HG02981 (cell line): ENCODE measurements around the gene KRT37.

Source experiments
- ATAC-seq: cut with Tn5 transposase; IDR thresholded peaks from one replicate; pipeline ENCODE4 v1.9.1; 2021; ENCODE audit warnings: mild to moderate bottlenecking, moderate library complexity; ENCODE audit not compliant: unreplicated experiment

Gene KRT37

DNA sequence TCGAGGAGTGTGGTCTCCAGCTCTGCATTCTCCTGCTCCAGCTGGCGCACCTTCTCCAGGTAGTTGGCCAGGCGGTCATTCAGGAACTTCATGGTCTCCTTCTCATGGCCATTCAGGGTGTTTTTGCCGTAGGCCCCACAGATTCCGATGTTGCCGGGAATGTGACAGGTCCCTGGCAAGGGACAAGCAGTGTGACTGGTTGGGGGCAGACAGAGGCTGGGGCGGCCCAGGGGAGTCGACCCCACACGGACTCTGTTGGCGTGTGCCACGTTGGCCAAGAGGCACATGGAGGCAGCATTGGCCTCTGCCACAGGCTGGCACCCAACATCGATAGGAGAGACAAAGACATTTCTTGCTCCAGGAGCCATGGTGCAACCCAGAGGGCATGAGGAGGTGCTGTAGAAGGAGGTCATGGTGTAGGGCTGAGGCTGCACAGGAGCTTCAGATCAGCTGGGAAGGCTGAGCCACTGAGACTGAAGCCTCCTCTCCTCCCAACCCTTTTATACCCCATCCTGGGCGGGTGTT, at the start of gene KRT37:
KRT37 (minus strand) TSS at position 475 of the 525 bp plus-strand sequence; CDS start at position 413, 62 bp downstream.
- ATAC-seq, result no peak

DNA sequence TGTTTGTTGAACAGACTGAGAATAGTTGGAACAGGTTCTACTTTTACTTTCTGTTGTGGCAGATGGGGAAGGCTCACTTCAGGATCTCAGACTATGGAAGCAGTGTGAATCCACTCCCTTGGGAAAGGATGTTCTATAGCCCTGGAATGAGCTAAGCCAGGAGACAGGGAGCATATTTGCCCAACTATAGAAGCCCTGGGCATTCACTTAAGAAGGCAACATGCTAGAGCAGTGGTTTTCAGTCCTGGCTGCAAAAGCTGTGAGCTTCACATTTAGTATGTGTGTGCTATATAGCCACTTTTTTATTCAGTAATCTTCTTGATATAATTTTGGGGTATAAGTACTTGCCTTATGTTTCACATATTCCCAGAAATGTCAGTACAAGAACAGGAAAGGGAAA, 44.0 kb upstream of the KRT37 start:
- no peak for ATAC-seq

DNA sequence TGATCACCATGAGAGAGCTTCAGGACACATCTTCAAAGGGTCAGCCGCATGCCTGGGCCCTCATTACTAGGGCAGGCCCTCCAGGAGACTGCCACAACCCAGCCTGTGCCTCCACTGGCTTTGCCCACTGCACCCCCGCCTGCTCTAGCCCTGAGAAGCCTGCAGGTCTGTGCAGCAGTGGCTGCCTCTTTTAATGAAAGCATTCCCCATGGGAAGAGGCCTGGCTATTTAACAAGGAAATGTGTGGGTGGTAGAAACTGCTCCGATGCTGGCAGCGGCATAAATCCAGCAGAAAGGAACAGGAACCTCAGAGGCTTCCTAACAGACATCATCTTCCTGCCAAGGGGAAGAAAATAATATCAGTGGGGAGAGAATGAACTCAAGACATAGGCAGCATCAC, 43.2 kb upstream of the KRT37 start:
- no peak for ATAC-seq

DNA sequence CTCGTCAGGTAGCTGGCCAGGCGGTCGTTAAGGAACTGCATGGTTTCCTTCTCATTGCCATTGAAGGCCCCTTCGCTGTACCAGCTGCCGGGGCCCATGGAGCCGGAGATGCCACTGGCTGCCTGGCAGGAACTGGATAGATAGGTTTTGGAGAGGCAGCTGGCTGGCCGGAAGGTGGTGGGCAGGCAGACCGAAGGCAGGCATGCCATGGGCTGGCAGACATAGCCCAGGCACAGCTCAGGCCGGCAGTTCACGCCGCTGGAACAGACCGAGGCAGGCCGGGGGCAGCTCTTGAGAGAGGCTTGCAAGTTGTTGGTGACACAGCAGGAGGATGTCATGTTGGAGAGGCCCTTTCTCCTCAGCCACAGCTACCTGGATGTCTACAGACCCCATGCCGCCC, 42.6 kb upstream of the KRT37 start, which contains the start of gene KRT32:
KRT32 (minus strand) TSS at position 399 of the 400 bp plus-strand sequence; CDS start at position 338, 61 bp downstream.
- no peak for ATAC-seq

DNA sequence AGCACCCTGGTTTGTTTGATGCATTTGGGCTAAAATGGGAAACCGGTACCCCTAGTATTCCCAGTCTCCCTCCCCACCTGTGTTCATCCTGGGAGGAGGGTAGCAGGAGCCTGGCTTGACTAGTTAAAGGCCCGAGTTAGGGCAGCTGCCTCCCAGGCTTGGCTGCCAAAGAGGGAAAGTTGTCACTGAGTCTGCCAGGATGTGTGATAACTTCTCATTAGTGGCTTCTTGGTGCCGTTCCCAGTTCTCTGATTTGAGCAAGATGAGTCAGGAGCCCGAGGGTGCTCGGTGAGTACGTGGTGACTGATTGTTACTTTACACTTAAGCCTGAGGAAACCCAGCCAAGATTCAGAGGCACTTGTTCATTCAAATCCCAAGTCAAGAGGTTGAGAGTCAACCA, 40.3 kb upstream of the KRT37 start:
- ATAC-seq, result no peak

DNA sequence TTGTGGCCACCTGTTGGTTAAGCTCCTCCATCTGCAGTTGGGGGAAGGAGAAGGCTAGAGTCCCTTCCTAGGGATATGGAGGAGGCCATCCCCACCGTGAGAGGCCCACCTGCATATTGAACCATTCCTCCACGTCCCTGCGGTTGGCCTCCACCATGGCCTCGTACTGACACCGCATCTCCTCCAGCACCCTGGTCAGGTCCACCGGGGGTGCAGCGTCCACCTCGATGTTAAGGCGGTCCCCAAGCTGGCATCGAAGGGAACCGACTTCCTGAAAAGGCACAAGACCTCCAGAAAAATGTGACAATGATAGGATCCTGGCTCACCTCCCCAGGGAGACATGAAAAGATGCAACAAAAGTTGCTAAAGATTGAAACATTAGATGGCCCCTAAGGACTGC, 39.8 kb upstream of the KRT37 start:
- no peak for ATAC-seq

DNA sequence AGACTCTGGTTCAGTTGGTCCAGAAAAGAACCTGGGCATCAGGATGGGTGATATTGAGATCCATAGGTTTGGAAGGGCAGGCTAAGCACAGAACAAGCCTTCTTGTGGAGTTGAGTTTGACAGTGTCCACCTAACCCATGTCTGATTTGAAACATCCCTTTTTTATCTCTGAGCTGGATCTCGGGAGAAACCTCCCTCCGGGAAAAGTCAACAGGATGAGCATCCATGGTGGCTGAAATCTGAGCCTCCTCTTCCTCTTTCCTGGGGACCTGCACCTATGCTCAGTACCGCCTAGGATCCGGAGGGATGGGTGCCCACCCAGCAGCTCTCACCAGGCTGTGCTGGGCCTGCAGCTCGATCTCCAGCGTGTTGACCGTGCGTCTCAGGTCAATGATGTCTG, 39.4 kb upstream of the KRT37 start:
- ATAC-seq, result no peak

DNA sequence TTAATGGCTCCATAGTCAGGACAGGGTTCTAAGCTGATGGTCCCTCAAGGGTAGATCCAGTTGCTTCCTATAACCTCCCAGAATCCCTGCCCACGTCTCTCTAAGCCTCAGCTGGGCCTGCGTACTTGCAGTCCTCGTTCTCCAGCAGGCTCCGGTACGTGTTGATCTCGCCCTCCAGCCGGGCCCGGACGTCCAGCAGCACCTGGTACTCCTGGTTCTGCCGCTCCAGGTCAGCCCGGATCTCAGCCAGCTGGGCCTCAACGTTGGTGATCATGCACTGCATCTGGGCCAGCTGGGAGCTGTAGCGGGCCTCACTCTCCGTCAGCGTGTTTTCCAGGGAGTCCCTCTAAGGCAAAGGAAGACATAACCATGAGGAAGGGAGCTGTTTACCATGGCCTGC, 38.3 kb upstream of the KRT37 start:
- no peak for ATAC-seq

DNA sequence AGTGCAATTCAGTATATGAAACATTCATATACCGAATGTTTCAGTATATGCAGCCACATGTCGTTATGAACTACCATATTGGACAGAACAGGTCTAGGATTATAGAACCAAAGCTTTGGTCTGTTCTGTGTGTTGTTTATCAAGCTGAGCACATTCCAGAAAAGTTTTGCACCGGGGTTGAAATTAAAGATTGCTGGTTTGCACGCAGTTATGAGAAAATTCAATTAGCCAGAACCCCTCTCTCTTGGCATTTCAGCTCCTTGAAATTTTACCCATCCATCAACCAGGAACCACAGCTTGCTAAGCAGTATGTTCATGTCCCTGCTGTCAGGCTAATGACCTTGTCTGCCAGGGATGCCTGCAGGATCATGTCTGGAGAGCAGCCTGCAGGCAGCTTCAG, 33.3 kb upstream of the KRT37 start:
- no peak for ATAC-seq

DNA sequence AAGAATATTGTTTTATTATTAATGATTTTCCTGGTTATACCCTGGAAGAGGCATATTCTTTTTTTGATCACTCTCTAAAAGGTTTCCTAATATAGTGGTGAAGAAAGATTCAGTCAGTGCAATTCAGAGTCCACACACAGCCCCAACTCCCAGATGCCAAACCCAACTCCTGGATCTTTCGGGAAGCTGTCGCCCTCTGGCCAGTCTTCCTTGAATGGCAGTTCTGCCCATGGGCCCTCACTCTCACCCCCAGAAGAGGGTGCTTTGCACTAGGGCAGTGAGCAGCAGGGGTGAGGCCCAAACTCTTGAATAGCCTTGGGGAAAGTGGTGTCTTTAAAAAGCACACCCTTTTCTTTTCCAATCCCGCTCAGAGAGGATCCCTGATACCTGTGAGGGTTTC, 31.8 kb upstream of the KRT37 start:
- no peak for ATAC-seq

DNA sequence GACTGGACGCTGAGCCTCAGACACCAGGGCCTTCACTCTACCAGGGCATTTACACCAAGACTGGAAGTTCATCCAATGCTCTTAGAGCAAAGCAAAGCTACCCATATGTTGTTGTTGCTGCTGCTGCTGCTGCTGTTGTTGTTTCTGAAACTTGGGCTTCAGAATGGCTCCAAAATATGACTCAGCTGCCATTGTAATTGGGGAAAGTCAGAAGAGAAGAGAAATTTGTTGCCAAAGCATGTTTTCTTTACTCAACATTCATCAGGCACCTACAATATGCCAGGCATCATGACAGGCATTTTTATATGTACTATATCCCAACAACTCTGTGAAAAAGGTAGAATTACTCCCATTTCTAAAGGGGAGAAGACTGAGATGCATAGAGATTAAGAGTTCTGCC, 30.9 kb upstream of the KRT37 start:
- no peak for ATAC-seq

DNA sequence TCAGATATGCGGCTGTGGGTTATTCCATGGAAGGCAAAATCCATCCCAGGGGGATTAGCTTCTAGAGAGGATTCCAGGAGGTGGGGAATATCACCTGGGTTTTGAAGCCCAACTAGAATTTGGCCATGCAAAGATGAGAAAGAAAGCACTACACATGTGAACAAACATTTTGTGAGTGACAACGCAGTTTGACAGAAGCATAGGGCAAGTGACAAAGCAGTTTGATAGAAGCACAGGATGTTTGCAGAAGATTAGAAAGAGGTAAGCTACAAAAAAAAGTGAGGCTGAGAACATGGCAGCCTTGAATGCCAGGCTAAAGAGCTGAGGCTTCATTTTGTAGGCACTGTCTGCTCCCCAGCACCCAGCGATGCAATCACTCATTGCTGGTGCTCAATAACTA, 28.7 kb upstream of the KRT37 start:
- ATAC-seq, result no peak

DNA sequence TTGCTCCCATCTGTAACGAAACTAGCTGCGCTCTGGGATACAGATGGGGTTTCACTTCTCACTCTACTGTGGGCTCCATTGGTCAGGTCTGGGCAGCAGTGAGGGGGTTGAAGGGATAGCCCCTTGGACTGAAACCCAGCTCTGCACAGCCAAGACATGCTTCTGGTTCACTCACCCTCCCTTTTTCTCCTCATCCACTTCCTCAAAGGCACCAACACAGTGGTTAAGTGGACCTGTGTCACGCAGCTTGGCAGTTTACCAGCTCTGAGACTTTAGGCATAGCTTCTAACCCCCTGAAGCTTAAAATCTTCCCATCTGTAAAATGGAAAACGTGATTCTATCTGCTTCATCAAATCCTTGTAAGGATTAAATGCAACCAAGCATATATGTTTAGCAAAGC, 27.9 kb upstream of the KRT37 start:
- ATAC-seq, result no peak

DNA sequence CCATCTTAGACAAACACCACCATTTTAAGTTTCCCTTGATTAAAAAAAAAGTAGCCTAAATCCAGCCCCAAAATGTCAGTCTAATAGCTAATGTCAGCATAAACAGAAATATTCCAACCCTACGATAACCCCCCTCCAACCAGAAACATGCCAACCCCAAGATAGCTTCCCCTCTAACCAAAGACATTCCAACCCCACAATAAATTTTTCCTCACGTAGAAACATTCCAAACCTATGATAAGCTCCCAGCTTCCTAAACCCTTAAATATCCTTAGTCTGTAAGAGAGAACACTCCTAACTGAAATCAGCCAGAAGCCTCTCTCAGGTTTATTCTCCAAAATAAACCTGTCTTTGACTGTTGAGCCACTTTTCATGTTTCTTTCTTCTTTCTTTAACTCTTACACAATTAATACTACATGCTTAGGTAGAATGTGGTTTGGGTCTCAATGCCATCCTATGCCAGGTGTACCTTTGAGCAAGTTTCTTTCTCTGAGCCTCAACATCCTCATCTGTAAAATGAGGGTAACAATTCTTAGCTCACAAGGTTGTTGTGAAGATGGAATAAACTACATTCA, 26.9 kb upstream of the KRT37 start:
- ATAC-seq, result no peak

DNA sequence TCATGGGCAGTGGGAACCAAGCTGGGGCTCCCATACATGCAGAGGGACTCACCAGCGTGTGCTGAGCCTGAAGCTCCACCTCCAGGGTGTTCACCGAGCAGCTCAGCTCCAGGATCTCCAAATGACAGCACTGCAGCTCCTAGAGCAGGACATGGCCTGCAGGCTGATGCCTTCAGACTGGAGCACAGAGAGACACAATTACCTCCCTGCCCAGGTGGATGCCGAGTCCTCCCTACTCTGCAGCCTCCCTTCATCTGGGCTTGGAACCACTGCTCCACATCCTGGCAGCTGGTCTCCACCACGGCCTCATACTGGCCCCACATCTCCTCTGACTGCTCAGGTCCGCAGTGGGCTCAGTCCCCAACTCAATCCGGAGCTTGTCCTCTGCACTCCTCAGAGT, 24.6 kb upstream of the KRT37 start:
- ATAC-seq, result no peak

DNA sequence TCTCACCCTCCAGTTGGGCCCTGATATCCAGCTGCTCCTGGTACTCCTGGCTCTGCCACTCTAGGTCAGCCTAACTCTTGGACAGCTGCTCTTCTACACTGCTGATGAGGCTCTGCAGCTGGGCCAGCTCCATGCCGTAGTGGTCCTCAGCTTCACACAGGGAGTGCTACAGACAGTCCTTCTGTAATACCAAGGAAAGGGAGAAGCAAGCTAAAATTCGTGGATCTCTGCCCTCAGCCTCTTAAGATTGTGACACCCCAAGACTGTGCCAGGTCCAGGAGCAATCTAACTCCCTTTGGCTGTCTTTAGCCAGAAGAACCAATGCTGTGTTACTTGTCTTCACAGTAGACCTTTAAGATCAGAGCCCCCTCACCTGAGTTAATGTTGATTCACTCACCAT, 24.1 kb upstream of the KRT37 start:
- ATAC-seq, result no peak

DNA sequence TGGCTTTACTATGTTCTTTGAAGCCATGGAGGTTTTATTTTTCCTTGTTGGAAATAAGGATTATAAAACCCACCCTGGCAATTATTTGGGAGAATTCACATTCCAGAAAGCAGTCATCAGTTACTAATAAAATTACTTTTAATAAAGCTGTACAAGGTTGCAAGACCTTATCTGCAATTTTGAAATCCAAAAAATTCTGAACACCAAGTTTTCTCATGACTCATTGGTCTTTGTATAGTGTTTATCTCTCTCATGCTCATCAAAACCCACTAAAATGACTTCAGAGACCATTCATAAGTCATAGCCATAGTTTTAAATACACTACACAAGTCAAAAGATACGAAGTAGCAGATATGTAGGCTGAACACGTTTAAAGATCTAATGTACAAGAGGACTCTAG, 22.4 kb upstream of the KRT37 start:
- no peak for ATAC-seq

DNA sequence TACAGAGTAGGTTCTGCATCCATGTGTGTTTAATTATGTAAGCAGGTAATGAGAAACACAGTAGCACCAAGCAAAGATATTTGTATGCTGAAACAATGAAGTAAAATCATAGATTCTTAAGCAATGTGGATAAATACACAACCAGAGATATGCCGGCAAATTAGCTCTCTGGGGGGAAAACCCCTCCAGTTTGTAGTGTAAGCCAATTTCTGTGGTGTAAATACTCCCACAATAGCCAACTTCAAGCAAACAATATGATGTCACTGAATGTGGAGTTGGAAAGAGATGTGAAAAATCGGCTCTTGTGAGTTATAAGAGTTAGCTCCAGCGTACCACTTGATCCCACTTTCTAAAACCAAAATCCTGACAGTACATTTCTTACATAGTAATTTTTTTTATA, 20.3 kb upstream of the KRT37 start:
- no peak for ATAC-seq

DNA sequence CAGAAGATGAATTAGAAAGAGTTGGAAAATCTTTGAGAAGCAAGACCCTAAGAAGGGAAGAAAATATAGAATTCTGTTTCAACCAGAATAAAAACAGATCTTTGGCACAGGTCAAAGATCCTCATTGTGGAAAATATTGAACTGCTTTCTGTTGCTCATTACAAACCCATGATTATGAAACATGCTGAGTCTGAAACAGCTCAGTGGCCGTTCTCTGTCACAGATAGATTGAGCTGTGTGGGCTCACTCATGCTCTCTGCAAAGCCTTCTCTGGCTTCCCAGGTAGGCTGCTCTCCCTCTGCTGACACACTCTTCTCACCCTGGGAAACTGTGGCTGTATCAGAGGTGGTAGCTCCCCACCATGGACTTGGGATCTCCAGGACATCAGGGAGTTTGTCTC, 19.8 kb upstream of the KRT37 start:
- no peak for ATAC-seq

DNA sequence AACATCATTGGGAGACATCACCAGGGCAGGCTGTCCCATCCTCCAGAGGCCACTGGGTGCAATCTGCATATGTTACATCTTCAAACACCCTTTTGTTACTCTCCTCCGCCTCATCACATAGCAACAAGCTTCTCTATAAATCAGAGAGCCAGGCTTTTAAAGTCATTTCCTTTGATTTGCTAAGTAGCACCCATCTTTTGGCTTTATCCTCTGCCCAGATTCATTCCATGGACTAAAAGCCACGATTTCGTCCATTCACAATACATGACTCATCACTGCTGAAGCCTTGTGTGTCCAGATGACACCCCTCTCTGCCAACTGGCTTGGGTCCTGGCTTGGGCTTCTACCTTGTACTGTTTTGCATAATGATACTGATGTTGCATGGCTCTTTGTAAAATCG, 18.4 kb upstream of the KRT37 start:
- ATAC-seq, result no peak

DNA sequence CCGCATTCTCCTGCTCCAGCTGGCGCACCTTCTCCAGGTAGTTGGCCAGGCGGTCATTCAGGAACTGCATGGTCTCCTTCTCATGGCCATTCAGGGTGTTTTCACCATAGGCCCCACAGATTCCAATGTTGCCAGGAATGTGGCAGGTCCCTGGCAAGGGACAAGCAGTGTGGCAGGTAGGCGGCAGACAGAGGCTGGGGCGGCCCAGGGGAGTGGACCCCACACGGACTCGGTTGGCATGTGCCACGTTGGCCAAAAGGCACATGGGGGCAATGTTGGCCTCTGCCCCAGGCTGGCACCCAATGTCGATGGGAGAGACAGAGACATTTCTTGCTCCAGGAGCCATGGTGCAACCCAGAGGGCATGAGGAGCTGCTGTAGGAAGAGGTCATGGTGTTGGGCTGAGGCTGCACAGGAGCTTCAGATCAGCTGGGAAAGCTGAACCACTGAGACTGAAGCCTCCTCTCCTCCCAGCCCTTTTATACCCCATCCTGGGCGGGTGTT, 16.2 kb upstream of the KRT37 start, which contains the start of gene KRT38:
KRT38 (minus strand) TSS at position 453 of the 503 bp plus-strand sequence; CDS start at position 391, 62 bp downstream.
- ATAC-seq, result no peak

DNA sequence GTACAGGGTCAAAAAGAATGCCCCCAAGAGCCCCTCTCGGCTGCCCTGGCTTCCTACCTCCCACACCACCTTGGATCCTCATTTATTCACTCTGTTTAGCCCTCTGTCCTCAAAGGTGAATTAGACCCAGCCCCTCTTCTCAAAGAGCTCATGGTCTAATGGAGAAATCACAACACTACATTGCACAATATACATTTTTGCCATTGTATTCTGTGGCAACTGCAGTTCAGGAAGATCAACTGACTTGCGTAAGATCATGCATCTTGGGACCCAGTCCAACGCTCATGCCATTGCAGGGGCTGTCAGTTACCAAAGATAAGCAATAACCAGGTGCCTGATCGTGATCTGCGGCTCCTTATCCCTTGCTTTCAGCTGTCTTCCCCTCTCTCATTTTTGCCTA, 15.0 kb upstream of the KRT37 start:
- no peak for ATAC-seq

DNA sequence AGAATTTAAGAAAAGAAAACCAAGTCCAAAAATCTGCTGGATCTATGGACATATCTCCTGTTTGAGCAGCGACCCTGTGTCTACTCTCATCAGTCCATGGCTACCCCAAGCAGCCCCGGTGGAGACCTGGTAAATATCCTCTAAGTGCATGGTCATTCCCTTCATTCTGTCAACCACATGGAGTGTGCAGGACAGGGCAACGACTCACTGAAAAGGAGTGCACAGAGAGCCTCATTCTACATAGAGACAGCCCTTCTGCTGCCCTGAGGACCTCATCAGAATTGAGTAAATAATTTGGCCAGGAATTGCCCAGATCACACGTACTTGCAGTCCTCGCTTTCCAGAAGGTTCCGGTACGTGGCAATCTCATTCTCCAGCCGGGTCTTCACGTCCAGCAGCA, 13.4 kb upstream of the KRT37 start:
- no peak for ATAC-seq
